Transverse colon (tissue), 4 donors: ENCODE measurements around the gene FARSA. TPM values are rescaled to one million over a fixed set of nuclear protein-coding genes. Genes with fewer than 3 reads are reported as not detected.
"Not testable (repeated sequence)": the region's sequence is repeated elsewhere in the genome, so short reads cannot be mapped to it uniquely, and the experiment has no call there.

ENCODE experiments used
- DNase-seq: peaks from one replicate; pipeline ENCODE4 v3.0.0-alpha.2; 2019
- H3K27ac ChIP-seq, 4 donors: fragments of 200-600 bp; sonication (generic); 2 replicates each; pipeline ENCODE4 v1.5.1; 2016 to 2018; ENCODE audit warnings: inconsistent platforms in 4 of 4
- H3K27me3 ChIP-seq: fragments of 200-600 bp; sonication (generic); 2 replicates; pipeline ENCODE4 v1.5.1; 2017; ENCODE audit warnings: inconsistent platforms
- H3K36me3 ChIP-seq, 4 donors: fragments of 200-600 bp; sonication (generic); 2 replicates each; pipeline ENCODE4 v1.5.1; 2017 to 2019; ENCODE audit warnings: inconsistent platforms in 4 of 4
- H3K4me1 ChIP-seq, 4 donors: fragments of 200-600 bp; sonication (generic); 2 replicates each; pipeline ENCODE4 v1.5.1; 2017 to 2020; ENCODE audit warnings: inconsistent platforms in 4 of 4
- H3K4me3 ChIP-seq, 4 donors: fragments of 200-600 bp; sonication (generic); 1 replicate in 1 of 4; 2 replicates in 3 of 4; pipeline versions ENCODE4 v1.5.1 to v1.6.1; 2017 to 2019; ENCODE audit warnings: inconsistent platforms in 4 of 4
- H3K9me3 ChIP-seq, 2 donors: fragments of 200-600 bp; sonication (generic); 2 replicates each; pipeline ENCODE4 v1.5.1; 2017 to 2019; ENCODE audit warnings: inconsistent platforms in 2 of 2
- EP300 ChIP-seq: sonication (generic); formaldehyde crosslinking; IDR thresholded peaks from one replicate; pipeline ENCODE4 v1.6.1; 2017; ENCODE audit warnings: antibody characterized with exemption, low read depth
- POLR2A ChIP-seq: fragments of 450-650 bp; IDR thresholded peaks from one replicate; pipeline ENCODE4 v1.6.1; 2016; ENCODE audit warnings: antibody characterized with exemption, mild to moderate bottlenecking, moderate library complexity
- POLR2AphosphoS5 ChIP-seq, 3 donors: sonication (generic); formaldehyde crosslinking; IDR thresholded peaks; one replicate each; pipeline ENCODE4 v1.6.1; 2016; ENCODE audit warnings: antibody characterized with exemption in 3 of 3
- WGBS, 2 donors: methylation state at CpG; one replicate each; pipeline ENCODE4 v1.1.5; 2018; ENCODE audit warnings: low coverage in 1 of 2; 5-methylcytosine and 5-hydroxymethylcytosine counted together
- in situ Hi-C, 4 donors: fragments of 200-750 bp; cut with MboI; loops; one replicate each; pipeline versions ENCODE4 v1.15.0 to v1.15.1; 2017; ENCODE audit warnings: low sequenced_read_pairs in 3 of 4, low pct_ligation_motif_present in 1 of 4, low pct_unique_long_range_greater_than_20kb in 1 of 4
- intact Hi-C: fragments of 100-400 bp; cut with DNase I; formaldehyde crosslinking; loops from one replicate; pipeline ENCODE4 v1.15.1; 2023; ENCODE audit warnings: low total_unique reads
- total RNA-seq, 4 donors: library from RNA; depleted of rRNA; stranded (reverse); fragments of >200 nt; gene quantifications; one replicate each; pipeline ENCODE4 v1.1.0, GENCODE V29; 2016
- TF ChIP-seq, protein P1 (sequence below), 5 experiments: fragments of 200-600 bp in 3 of 5; fragments of 450-650 bp in 2 of 5; sonication (generic) in 3 of 5; IDR thresholded peaks; 1 replicate in 2 of 5; 2 replicates in 3 of 5; pipeline ENCODE4 v1.5.1; 2016 to 2017; ENCODE audit warnings: antibody characterized with exemption in 5 of 5, inconsistent platforms in 3 of 5, mild to moderate bottlenecking in 2 of 5, moderate library complexity in 1 of 5

FARSA gene
- total RNA-seq, 4 donors from 2014 or later: 18.0 to 40.8 (median 32.6) TPM

DNA sequence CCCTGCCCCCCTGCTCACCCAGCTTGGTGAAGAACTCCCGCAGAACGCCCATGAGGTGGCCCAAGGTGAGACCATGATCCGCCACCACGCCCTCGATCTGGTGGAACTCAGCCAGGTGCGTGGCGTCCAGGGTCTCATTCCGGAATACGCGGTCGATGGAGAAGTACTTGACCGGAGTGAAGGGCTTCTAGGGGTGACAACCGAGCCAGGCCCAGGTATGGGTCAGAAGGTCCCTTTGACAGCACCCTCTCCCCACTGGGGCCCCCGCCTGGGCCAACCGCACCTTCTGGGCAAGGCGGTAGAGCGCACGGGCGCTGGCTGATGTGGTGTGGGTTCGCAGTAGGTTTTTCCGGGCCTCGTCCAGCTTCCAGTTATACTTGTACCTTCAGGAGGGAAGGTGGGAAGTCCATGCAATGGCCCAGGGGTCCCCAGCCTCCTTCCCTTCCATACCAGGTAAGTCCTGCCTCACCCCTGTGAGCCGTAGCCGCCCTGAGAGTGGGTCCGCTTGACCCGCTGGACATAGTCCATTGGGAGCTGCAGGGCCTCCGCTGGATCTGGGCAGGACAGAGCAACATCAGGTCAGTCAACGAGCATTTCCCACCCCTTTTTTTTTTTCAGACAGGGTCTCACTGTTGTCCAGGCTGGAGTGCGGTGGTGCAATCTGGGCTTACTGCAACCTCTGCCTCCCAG is 8.7 kb downstream of the FARSA start:
- in situ Hi-C loops (no loop called here), intact Hi-C loops (no loop called here)
- Histone ChIP-seq H3K4me1 (peaks cover 0 to 3% (median 0%) of the 10 kb centered on the region in 4 donors), H3K27ac (no peak overlapping the region), H3K27me3 (no peaks in the 10 kb centered on the region), H3K36me3 (peaks cover 0 to 63% (median 26%) of the 10 kb centered on the region in 4 donors), H3K4me3 (no peak overlapping the region), H3K9me3 (no peaks in the 10 kb centered on the region)
- WGBS, 2 donors: 96 to 100% methylated on average over 1 to 29 of the region's 29 CpGs
- no peak for DNase-seq
- TF ChIP-seq EP300: no peak
- TF ChIP-seq POLR2AphosphoS5 (IDR thresholded peaks at IDR 0.05): no peak
- TF ChIP-seq, protein P1, sequence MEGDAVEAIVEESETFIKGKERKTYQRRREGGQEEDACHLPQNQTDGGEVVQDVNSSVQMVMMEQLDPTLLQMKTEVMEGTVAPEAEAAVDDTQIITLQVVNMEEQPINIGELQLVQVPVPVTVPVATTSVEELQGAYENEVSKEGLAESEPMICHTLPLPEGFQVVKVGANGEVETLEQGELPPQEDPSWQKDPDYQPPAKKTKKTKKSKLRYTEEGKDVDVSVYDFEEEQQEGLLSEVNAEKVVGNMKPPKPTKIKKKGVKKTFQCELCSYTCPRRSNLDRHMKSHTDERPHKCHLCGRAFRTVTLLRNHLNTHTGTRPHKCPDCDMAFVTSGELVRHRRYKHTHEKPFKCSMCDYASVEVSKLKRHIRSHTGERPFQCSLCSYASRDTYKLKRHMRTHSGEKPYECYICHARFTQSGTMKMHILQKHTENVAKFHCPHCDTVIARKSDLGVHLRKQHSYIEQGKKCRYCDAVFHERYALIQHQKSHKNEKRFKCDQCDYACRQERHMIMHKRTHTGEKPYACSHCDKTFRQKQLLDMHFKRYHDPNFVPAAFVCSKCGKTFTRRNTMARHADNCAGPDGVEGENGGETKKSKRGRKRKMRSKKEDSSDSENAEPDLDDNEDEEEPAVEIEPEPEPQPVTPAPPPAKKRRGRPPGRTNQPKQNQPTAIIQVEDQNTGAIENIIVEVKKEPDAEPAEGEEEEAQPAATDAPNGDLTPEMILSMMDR (IDR thresholded peaks at IDR 0.05): no peak
- TF ChIP-seq POLR2A: no peak

DNA sequence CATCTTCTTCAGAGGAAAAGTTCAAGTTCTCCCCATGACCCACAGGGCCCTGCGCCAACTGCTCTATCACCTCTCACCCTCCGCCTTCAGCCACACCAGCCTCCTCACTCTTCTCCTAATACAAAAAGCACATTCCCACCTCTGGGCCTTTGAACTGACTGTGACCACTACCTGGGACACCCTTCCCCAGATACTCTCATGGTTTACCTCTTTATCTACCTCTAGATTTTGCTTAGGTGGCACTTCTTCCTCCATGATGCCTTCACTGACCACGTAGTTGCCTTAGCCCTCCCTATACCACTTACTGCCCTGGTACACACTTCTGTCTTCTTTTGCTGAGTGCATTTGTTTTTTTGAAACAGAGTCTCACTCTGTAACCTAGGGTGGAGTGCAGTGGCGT is 10.6 kb downstream of the FARSA start:
- TF ChIP-seq POLR2AphosphoS5 (IDR thresholded peaks at IDR 0.05): no peak
- no peak for TF ChIP-seq EP300
- no peak for TF ChIP-seq POLR2A
- TF ChIP-seq, protein P1 (IDR thresholded peaks at IDR 0.05): no peak
- Histone ChIP-seq H3K9me3 (no peaks in the 10 kb centered on the region), H3K4me3 (no peak overlapping the region), H3K36me3 (peaks cover 0 to 47% (median 23%) of the 10 kb centered on the region in 4 donors), H3K27me3 (no peaks in the 10 kb centered on the region), H3K27ac (no peak overlapping the region), H3K4me1 (peaks cover 0 to 8% (median 7%) of the 10 kb centered on the region in 4 donors)
- in situ Hi-C loops: no loop called here
- DNase-seq: no peak
- 96% methylated on average over 3 to 4 of the region's 4 CpGs for WGBS, 2 donors
- intact Hi-C loops: no loop called here

DNA sequence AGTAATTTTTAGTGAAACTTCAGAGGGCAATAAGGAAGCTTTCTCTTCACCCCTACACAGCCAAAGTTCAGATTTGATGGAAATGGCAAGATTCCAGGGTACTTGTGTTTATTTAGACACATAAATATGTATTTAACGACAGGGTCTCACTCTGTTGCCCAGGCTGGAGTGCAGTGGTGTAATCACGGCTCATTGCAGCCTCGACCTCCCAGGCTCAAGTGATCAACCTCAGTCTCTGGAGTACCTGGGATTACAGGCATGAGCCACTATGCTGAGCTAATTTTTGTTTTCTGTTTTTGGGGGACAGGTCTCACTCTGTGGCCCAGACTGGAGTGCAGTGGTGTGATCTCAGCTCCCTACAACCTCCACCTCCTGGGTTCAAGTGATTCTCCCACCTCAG is 12.5 kb downstream of the FARSA start:
- Histone ChIP-seq H3K4me3 (no peak overlapping the region), H3K4me1 (peaks cover 0 to 8% (median 7%) of the 10 kb centered on the region in 4 donors), H3K9me3 (no peaks in the 10 kb centered on the region), H3K36me3 (peaks cover 0 to 33% (median 18%) of the 10 kb centered on the region in 4 donors), H3K27ac (peak overlapping the region in 1 of 4 donors; percentile 6), H3K27me3 (no peaks in the 10 kb centered on the region)
- in situ Hi-C loops: no loop called here
- DNase-seq: no peak
- intact Hi-C loops: no loop called here
- TF ChIP-seq, protein P1 (IDR thresholded peaks at IDR 0.05): no peak
- TF ChIP-seq POLR2A (no peak), POLR2AphosphoS5 (IDR thresholded peaks at IDR 0.05) (no peak), EP300 (no peak)
- WGBS, 2 donors: 25% methylated on average over 3 of the region's 3 CpGs; no CpG with 5 or more reads in 1 of the 2 donors

DNA sequence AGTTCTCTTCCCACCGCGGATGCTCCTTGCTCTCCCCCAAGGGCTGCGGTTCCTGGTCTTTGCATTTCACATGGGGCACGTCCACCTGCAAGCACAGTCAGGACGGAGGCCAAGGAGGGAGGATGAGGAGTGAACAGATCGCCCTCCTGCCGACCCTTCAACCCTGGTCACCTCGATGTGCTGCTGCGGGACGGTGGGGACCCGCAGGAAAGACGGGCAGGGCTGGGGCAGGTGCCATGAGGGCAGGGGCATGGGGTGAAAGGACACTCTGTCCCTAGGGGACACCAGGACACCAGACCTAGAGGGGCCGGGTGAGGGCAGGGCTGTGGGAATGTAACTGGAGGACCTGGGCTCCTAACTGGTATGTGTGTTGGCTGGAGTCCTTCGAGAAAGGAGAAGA is 15.3 kb downstream of the FARSA start:
- Histone ChIP-seq H3K27ac (no peak overlapping the region), H3K4me3 (no peak overlapping the region)
- 94% methylated on average over 14 of the region's 14 CpGs; no CpG with 5 or more reads in 1 of the 2 donors for WGBS, 2 donors

DNA sequence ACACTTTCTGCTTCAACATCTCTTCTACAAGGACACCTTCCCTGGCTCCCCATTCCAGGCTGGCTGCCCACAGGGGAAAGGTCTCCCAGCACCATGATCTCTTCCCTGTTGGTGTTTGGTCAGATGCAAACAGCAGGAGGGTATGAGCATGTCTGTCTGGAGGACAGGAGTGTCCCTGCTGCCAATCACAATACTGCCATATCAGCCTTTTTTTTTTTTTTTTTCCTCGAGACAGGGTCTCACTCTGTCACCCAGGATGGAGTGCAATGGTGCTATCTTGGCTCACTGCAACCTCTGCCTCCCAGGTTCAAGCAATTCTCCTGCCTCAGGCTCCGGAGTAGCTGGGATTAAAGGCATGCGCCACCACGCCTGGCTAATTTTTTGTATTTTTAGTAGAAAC is 17.7 kb downstream of the FARSA start:
- intact Hi-C loops, H3K36me3 ChIP-seq, H3K9me3 ChIP-seq, H3K4me3 ChIP-seq, H3K27ac ChIP-seq, in situ Hi-C loops, H3K27me3 ChIP-seq, DNase-seq: not testable (repeated sequence)
- H3K4me1 ChIP-seq: peaks cover 16 to 32% (median 19%) of the 10 kb centered on the region in 4 donors
- 84% methylated on average over 4 of the region's 4 CpGs; no CpG with 5 or more reads in 1 of the 2 donors for WGBS, 2 donors

More for the DNA sequence above, 15.3 kb downstream of the FARSA start:
- Histone ChIP-seq H3K9me3 (no peaks in the 10 kb centered on the region), H3K36me3 (peaks cover 0 to 11% (median 6%) of the 10 kb centered on the region in 4 donors), H3K27me3 (no peaks in the 10 kb centered on the region), H3K4me1 (peaks cover 10 to 19% (median 13%) of the 10 kb centered on the region in 4 donors)
- no peak for DNase-seq
- TF ChIP-seq, protein P1 (IDR thresholded peaks at IDR 0.05): no peak
- no peak for TF ChIP-seq POLR2AphosphoS5 (IDR thresholded peaks at IDR 0.05)
- no peak for TF ChIP-seq EP300
- no peak for TF ChIP-seq POLR2A
- in situ Hi-C loops: no loop called here
- intact Hi-C loops: no loop called here
